Neural cell (in vitro differentiated cells): ENCODE data around the gene CFAP45. TPM values are rescaled to one million over a fixed set of nuclear protein-coding genes. Genes with fewer than 3 reads are reported as not detected.

ENCODE experiments used
- H2AFZ ChIP-seq: fragments of 200-600, 300-800 bp; sonication (generic), shearing (Covaris generic); 2 replicates; pipeline ENCODE4 v1.6.0; 2014; ENCODE audit warnings: low read depth, mild to moderate bottlenecking, antibody characterized with exemption, low read length, moderate library complexity
- H3F3A ChIP-seq: fragments of 200-600 bp; shearing (Covaris generic); 2 replicates; pipeline ENCODE4 v1.6.1; 2016; ENCODE audit warnings: mild to moderate bottlenecking, moderate library complexity, mixed read lengths, antibody characterized with exemption, low read length; ENCODE audit not compliant: insufficient read depth, poor library complexity, severe bottlenecking
- H3K27ac ChIP-seq: fragments of 200-600, 300-800 bp; sonication (generic), shearing (Covaris generic); 2 replicates; pipeline ENCODE4 v1.5.1; 2014; ENCODE audit warnings: mild to moderate bottlenecking, low read length, moderate library complexity
- H3K27me3 ChIP-seq: fragments of 300-800, 200-600 bp; sonication (generic), shearing (Covaris generic); 2 replicates; pipeline ENCODE4 v1.6.0; 2014; ENCODE audit warnings: mild to moderate bottlenecking, low read depth, low read length, moderate library complexity; ENCODE audit not compliant: insufficient read depth
- H3K36me3 ChIP-seq: fragments of 300-800, 200-600 bp; sonication (generic), shearing (Covaris generic); 2 replicates; pipeline ENCODE4 v1.5.1; 2014; ENCODE audit warnings: mild to moderate bottlenecking, antibody characterized with exemption, low read length, moderate library complexity; ENCODE audit not compliant: insufficient read depth
- H3K4me2 ChIP-seq: fragments of 300-800, 200-600 bp; sonication (generic), shearing (Covaris generic); 2 replicates; pipeline ENCODE4 v1.6.0; 2014; ENCODE audit warnings: mild to moderate bottlenecking, low read length
- H3K4me3 ChIP-seq: fragments of 300-800, 200-600 bp; sonication (generic), shearing (Covaris generic); 2 replicates; pipeline ENCODE4 v1.5.1; 2014; ENCODE audit warnings: mild to moderate bottlenecking, low read length, moderate library complexity
- H3K79me2 ChIP-seq: fragments of 200-600 bp; shearing (Covaris generic); replicated peaks from 2 replicates; pipeline ENCODE4 v1.6.0; 2014; ENCODE audit warnings: mild to moderate bottlenecking, low read length, moderate library complexity; ENCODE audit not compliant: insufficient read depth
- H3K9ac ChIP-seq: fragments of 300-800, 200-600 bp; sonication (generic), shearing (Covaris generic); 2 replicates; pipeline ENCODE4 v1.6.1; 2016; ENCODE audit warnings: mild to moderate bottlenecking, low read length, mixed read lengths
- H3K9me2 ChIP-seq: fragments of 200-600 bp; shearing (Covaris generic); 2 replicates; pipeline ENCODE4 v1.6.1; 2016; ENCODE audit warnings: mild to moderate bottlenecking, low read length, mixed read lengths; ENCODE audit not compliant: insufficient read depth
- H3K9me3 ChIP-seq: fragments of 200-600, 300-800 bp; sonication (generic), shearing (Covaris generic); 2 replicates; pipeline ENCODE4 v1.6.1; 2016; ENCODE audit warnings: mild to moderate bottlenecking, mixed run types, low read length, moderate library complexity, mixed read lengths
- H4K20me1 ChIP-seq: fragments of 200-600 bp; shearing (Covaris generic); 2 replicates; pipeline ENCODE4 v1.6.1; 2016; ENCODE audit warnings: mild to moderate bottlenecking, mixed run types; ENCODE audit not compliant: insufficient read depth
- EP300 ChIP-seq: fragments of 450-650 bp; conservative IDR thresholded peaks from 2 replicates; pipeline ENCODE4 v1.6.1; 2014; ENCODE audit warnings: antibody characterized with exemption, mild to moderate bottlenecking, moderate library complexity; ENCODE audit not compliant: poor library complexity, severe bottlenecking
- EZH2 ChIP-seq: fragments of 200-600, 300-800 bp; shearing (Covaris generic), sonication (generic); IDR thresholded peaks from 2 replicates; pipeline ENCODE4 v1.6.1; 2014; ENCODE audit warnings: antibody characterized with exemption, low read length, borderline replicate concordance, mild to moderate bottlenecking; ENCODE audit not compliant: insufficient read depth, poor library complexity, severe bottlenecking
- MXI1 ChIP-seq: fragments of 450-650 bp; conservative IDR thresholded peaks from 2 replicates; pipeline ENCODE4 v1.6.1; 2014; ENCODE audit warnings: antibody characterized with exemption, mild to moderate bottlenecking; ENCODE audit not compliant: poor library complexity, severe bottlenecking
- POLR2AphosphoS5 ChIP-seq: IDR thresholded peaks from 2 replicates; pipeline ENCODE4 v1.6.1; 2012
- RAD21 ChIP-seq: fragments of 450-650 bp; conservative IDR thresholded peaks from 2 replicates; pipeline ENCODE4 v1.6.1; 2014; ENCODE audit warnings: antibody characterized with exemption, mild to moderate bottlenecking, moderate library complexity
- SMC3 ChIP-seq: fragments of 450-650 bp; conservative IDR thresholded peaks from 2 replicates; pipeline ENCODE4 v1.6.1; 2014; ENCODE audit warnings: antibody characterized with exemption, mild to moderate bottlenecking, moderate library complexity; ENCODE audit not compliant: poor library complexity
- TAF1 ChIP-seq: IDR thresholded peaks from 2 replicates; pipeline ENCODE4 v1.6.1; 2012; ENCODE audit warnings: low read depth
- polyA plus RNA-seq: library from polyadenylated mRNA; depleted of rRNA; stranded (reverse); fragments of >200 nt; gene quantifications from 2 replicates; pipeline ENCODE4 v1.2.3, GENCODE V29; 2014
- TF ChIP-seq, protein P1 (sequence below): IDR thresholded peaks from 2 replicates; pipeline ENCODE4 v1.6.1; 2012; ENCODE audit warnings: borderline replicate concordance
- TF ChIP-seq, protein P2 (sequence below): fragments of 450-650 bp; IDR thresholded peaks from 2 replicates; pipeline ENCODE4 v1.5.1; 2014; ENCODE audit warnings: antibody characterized with exemption, mild to moderate bottlenecking, moderate library complexity; ENCODE audit not compliant: poor library complexity, severe bottlenecking

Gene CFAP45
- polyA plus RNA-seq, 1 donor from 2014 or later: 0.12 TPM

DNA sequence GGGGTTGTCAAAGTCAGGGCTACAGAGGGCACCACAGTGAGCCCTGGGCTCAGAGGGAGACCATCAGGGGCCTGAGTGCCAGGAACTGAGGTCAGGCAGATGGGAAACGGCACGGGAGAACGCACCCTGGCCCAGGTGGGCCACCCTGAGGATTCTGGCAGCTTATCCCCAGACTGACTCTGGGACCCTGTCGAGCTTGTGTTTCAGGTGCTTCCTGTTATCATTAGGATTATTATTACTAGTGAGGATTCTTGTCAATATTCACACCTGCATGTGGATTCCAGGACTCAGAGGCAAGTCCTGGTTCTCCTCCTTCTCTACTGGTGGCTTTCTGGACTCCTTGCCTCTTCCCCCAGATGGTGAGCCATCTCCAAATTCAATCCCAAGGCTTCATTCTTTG lies 52.7 kb downstream of the CFAP45 start:
- H3K4me3 ChIP-seq: no peak overlapping the region
- H3K27ac ChIP-seq: no peak overlapping the region
- no peak overlapping the region for H3K9ac ChIP-seq
- no peaks in the 10 kb centered on the region for H3F3A ChIP-seq
- no peaks in the 10 kb centered on the region for H3K9me2 ChIP-seq
- no peaks in the 10 kb centered on the region for H3K9me3 ChIP-seq
- H3K4me2 ChIP-seq: no peak overlapping the region
- no peak for TF ChIP-seq POLR2AphosphoS5
- TF ChIP-seq SMC3: no peak
- no peak for TF ChIP-seq EZH2
- no peak for TF ChIP-seq TAF1
- TF ChIP-seq, protein P1, sequence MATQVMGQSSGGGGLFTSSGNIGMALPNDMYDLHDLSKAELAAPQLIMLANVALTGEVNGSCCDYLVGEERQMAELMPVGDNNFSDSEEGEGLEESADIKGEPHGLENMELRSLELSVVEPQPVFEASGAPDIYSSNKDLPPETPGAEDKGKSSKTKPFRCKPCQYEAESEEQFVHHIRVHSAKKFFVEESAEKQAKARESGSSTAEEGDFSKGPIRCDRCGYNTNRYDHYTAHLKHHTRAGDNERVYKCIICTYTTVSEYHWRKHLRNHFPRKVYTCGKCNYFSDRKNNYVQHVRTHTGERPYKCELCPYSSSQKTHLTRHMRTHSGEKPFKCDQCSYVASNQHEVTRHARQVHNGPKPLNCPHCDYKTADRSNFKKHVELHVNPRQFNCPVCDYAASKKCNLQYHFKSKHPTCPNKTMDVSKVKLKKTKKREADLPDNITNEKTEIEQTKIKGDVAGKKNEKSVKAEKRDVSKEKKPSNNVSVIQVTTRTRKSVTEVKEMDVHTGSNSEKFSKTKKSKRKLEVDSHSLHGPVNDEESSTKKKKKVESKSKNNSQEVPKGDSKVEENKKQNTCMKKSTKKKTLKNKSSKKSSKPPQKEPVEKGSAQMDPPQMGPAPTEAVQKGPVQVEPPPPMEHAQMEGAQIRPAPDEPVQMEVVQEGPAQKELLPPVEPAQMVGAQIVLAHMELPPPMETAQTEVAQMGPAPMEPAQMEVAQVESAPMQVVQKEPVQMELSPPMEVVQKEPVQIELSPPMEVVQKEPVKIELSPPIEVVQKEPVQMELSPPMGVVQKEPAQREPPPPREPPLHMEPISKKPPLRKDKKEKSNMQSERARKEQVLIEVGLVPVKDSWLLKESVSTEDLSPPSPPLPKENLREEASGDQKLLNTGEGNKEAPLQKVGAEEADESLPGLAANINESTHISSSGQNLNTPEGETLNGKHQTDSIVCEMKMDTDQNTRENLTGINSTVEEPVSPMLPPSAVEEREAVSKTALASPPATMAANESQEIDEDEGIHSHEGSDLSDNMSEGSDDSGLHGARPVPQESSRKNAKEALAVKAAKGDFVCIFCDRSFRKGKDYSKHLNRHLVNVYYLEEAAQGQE: no peak
- TF ChIP-seq RAD21: no peak
- no peak for TF ChIP-seq MXI1
- no peak for TF ChIP-seq EP300
- TF ChIP-seq, protein P2, sequence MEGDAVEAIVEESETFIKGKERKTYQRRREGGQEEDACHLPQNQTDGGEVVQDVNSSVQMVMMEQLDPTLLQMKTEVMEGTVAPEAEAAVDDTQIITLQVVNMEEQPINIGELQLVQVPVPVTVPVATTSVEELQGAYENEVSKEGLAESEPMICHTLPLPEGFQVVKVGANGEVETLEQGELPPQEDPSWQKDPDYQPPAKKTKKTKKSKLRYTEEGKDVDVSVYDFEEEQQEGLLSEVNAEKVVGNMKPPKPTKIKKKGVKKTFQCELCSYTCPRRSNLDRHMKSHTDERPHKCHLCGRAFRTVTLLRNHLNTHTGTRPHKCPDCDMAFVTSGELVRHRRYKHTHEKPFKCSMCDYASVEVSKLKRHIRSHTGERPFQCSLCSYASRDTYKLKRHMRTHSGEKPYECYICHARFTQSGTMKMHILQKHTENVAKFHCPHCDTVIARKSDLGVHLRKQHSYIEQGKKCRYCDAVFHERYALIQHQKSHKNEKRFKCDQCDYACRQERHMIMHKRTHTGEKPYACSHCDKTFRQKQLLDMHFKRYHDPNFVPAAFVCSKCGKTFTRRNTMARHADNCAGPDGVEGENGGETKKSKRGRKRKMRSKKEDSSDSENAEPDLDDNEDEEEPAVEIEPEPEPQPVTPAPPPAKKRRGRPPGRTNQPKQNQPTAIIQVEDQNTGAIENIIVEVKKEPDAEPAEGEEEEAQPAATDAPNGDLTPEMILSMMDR: no peak
- no peaks in the 10 kb centered on the region for H4K20me1 ChIP-seq
- H2AFZ ChIP-seq: no peak overlapping the region
- peaks cover 47% of the 10 kb centered on the region for H3K27me3 ChIP-seq
- no peaks in the 10 kb centered on the region for H3K79me2 ChIP-seq
- H3K36me3 ChIP-seq: no peaks in the 10 kb centered on the region

DNA sequence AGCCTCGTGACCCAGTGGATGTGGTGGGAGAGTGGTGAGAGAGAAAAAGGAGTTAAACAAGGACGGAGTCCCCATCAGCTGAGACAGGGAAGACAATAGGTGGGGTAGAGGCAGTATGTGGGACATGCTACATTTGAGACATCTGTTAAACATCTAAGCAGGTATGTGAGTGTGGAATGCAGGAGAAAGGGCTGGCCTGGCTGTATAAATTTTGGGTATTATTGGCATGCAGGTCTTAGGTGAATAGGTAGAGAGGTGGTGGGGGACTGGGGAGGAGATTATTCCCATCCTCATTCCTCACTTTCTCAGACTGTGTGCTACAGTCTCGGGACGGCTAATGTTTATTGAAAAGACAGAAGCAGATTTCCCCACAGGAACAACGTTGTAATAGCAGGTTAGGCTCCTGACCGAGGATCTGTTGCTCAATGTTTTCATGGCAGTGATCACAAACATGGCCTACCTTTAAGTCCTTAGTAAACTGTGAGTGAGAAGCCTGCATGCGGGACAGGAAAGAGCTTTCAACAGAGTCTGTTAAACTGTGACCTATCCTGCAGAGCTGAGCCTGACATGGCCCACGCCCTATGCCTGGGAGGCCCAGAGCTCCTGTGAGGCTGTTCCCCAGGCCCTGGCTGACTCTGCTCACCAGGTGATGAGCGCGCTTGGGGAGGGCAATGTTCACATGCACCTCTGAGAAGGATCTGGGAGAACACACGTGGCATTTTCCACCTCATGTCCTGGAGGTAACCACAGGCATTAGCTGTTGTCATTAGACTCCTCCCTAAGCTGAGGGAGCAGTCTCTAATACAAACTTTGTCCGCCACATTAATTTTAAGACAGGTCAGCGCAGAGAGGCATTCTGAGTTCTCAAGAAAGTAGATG lies 54.0 kb downstream of the CFAP45 start:
- no peak for TF ChIP-seq POLR2AphosphoS5
- no peak for TF ChIP-seq RAD21
- TF ChIP-seq, protein P1: no peak
- TF ChIP-seq TAF1: no peak
- TF ChIP-seq, protein P2: no peak
- Histone ChIP-seq H3K27me3 (peaks cover 52% of the 10 kb centered on the region), H3F3A (no peaks in the 10 kb centered on the region), H3K9me2 (no peaks in the 10 kb centered on the region), H3K4me2 (no peak overlapping the region), H4K20me1 (no peaks in the 10 kb centered on the region), H3K4me3 (no peak overlapping the region), H3K79me2 (no peaks in the 10 kb centered on the region), H3K9me3 (no peaks in the 10 kb centered on the region), H3K36me3 (no peaks in the 10 kb centered on the region), H3K27ac (no peak overlapping the region), H2AFZ (no peak overlapping the region), H3K9ac (no peak overlapping the region)
